Measurements from ENCODE around the gene TRPC5OS.

TRPC5OS gene

DNA sequence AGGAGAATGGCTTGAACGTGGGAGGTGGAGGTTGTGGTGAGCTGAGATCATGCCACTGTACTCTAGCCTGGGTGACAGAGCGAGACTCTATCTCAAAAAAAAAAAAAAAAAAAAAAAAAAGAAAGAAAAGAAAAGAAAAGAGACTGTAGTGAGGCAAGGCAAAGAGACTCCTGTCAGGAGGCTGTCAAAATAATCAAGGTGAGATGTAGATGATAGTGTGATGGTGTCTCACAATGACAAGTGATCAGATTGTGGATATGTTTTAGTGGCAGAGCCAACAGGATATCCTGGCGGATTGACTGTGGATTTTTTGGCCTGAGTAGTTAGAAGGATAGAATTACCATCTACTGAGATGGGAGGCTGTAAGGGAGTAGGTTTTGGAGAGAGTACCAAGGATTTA lies 12.6 kb downstream of the TRPC5OS start:
- DNase-seq (ENCODE audit: low read depth, low spot score) = no peak
- no peak overlapping the region for H3K27ac ChIP-seq

DNA sequence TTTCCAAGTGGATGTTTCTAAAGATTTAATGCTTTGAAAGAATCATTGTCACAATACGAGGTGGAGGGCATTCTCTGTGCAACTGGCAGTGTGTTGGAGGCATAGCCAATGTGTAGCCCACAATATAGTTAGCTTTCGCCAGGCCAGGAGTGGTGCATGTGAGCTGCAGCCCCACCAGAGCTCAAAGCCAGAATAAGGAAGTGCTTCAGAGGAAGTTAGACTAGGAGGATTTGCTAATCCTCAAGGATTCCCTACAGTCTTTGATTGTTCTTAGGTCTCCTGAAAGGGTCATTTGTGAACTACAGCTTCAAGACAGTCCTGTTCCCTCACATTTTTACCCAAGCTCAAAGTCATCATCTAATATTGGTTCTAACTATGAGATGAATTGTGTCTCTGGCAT lies 16.4 kb downstream of the TRPC5OS start:
- DNase-seq (ENCODE audit: low read depth, low spot score) = no peak
- H3K27ac ChIP-seq = no peak overlapping the region

DNA sequence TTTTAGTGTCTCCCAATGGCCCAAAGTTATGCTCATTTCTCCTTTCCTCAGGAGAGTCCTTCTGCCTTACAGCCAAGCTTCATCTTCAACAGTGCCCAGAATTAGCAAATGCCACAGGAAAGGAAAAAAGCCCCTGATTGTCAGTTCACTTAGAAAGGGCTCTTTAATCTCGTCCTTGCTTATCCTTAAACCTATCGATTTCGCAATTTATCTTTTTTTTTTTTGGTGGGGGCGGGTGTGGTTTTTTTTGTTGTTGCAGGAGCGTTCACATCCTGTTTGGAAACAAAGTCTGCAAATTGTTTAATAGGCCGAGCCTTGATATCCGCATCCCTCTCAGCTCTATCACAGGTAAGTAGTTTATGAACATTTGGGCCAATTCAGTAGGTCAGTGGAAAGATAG lies 20.2 kb downstream of the TRPC5OS start:
- no peak for DNase-seq (ENCODE audit: low read depth, low spot score)
- H3K27ac ChIP-seq = no peak overlapping the region

DNA sequence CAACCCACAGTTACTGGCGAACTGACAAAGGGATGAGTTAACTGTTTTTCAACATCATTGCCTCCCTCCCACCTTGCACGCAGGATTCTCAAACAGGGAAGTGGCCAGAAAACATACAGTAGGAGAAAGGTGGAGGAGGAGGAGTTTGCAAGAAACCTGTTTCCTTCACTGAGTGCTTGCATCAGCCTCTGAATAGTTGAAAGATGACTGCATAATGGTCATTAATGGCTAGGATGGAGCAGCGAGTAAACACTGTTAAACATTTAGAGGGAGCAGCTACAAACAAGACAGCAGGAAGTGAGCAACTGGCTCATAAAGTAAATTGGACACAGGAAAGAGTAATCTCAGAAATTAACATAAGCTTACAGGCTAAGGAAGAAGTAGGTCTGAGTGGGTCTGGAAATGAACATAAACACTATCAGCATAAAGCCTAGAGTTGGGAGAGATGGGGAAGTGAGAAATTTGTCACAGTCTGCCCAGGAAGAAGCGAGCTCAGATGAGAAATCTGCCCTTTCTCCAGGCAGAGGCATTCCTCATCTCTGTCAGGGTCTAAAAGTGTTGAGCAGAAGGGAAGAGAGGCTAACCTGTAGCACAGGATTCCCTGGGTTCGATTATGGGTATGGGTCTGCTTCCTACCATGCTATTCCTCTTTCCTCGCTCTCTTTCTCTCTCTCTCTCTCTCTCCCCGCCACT lies 38.6 kb downstream of the TRPC5OS start:
- peak overlapping the region; percentile 84 for H3K27ac ChIP-seq
- peak; percentile 26 for DNase-seq (ENCODE audit: low read depth, low spot score)

DNA sequence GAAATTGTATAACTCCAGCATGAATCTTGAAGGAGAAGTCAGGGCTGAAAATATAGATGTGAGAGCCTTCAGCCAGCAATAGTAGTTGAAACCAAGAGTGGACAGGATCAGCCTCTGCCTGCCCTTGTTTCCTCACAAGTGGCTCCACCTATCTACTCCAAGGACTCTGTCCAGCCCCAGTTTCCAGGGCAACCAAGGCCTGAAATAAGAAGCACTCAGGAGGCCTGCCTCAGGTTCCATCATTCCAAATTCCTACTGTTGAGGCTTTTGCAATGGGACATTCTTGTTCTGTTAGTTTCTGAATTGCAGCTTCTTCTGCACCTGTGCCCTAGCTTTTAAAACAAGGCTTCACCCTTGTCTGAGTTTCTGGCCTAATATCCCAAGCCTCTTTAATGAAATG lies 41.6 kb downstream of the TRPC5OS start:
- H3K27ac ChIP-seq = no peak overlapping the region
- no peak for DNase-seq (ENCODE audit: low read depth, low spot score)

DNA sequence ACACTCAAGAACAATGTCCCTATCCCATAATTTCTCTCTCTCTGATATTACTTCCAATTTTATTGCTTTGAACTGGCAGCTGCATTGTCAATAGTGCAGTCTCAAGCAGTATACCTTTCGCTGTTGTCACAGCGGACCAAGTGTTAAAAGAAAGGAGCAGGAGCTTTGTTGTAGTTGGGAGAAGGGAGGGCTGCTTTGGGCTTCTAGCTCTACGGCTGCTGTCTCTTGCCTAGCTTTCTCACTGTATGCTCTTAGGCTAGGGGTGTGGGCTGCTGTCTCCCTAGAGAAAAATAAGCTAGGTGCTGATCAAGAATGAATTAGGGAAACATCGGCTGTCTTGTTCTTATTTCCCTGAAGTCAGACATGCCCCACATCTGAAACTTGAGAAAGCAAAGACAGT lies 52.5 kb downstream of the TRPC5OS start:
- no peak overlapping the region for H3K27ac ChIP-seq
- DNase-seq (ENCODE audit: low read depth, low spot score) = no peak

All from epithelial cell of prostate (primary cell).